ENCODE results near the gene HECA.

HECA gene

DNA sequence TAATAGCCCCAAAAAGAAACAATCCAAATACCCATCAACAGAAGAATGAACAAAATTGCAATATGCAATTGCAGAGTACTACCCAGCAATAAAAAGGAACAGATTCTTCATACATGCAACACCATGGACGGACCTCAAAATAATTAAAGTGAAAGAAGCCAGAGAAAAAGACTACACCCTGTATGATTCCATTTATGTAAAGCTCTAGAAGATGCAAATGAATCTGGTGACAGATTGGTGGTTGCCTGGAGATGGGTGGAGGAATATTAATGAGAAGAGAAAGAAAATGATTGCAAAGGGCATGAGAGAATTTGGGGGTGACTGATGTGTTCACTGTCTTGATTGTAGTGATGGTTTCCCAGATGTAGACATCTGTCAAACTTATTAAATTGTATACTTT, 51.8 kb downstream of the HECA start:
- no peak overlapping the region for H3K4me3 ChIP-seq (ENCODE audit: insufficient read length, low read depth)
- H3K27me3 ChIP-seq (ENCODE audit: insufficient read depth, insufficient read length) = no peaks in the 10 kb centered on the region
- no peak for TF ChIP-seq YY1 (IDR thresholded peaks at IDR 0.05; ENCODE audit: insufficient read depth, insufficient read length)
- TF ChIP-seq SUZ12 (IDR thresholded peaks at IDR 0.05; ENCODE audit: extremely low read depth, insufficient read depth, insufficient read length) = no peak
- TF ChIP-seq ZNF274 (IDR thresholded peaks at IDR 0.05; ENCODE audit: low read depth, low read length) = no peak
- no peak overlapping the region for H3K9ac ChIP-seq (ENCODE audit: insufficient read length, low read depth)
- H3K36me3 ChIP-seq (ENCODE audit: insufficient read depth, insufficient read length, low read length) = no peaks in the 10 kb centered on the region
- no peak for DNase-seq (ENCODE audit: low read depth, low spot score)
- no peaks in the 10 kb centered on the region for H3K9me3 ChIP-seq (ENCODE audit: insufficient read depth, low read length)
- no peaks in the 10 kb centered on the region for H3K4me1 ChIP-seq (ENCODE audit: insufficient read depth, insufficient read length)

DNA sequence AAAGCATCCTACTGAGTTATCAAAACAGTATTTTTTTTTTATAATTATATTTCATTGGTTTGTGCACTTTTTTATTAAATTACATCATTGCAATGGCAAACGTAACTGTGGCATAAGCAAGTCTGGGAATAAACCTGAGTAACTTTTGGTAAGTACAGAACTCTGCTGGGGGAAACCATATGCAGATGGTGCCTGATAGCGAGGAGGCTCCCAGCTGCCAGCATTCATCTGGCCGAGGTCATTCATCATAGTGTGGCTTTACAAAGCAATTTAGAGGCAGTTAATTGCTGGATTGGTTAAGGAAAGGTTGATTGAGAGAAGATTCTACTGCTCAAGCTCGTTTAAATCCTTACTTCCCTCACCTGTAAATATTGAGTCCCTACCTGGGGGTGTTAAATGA, 52.6 kb downstream of the HECA start:
- no peak for TF ChIP-seq SUZ12 (IDR thresholded peaks at IDR 0.05; ENCODE audit: extremely low read depth, insufficient read depth, insufficient read length)
- no peak for TF ChIP-seq ZNF274 (IDR thresholded peaks at IDR 0.05; ENCODE audit: low read depth, low read length)
- no peak for TF ChIP-seq YY1 (IDR thresholded peaks at IDR 0.05; ENCODE audit: insufficient read depth, insufficient read length)
- H3K9me3 ChIP-seq (ENCODE audit: insufficient read depth, low read length) = no peaks in the 10 kb centered on the region
- no peak for DNase-seq (ENCODE audit: low read depth, low spot score)

DNA sequence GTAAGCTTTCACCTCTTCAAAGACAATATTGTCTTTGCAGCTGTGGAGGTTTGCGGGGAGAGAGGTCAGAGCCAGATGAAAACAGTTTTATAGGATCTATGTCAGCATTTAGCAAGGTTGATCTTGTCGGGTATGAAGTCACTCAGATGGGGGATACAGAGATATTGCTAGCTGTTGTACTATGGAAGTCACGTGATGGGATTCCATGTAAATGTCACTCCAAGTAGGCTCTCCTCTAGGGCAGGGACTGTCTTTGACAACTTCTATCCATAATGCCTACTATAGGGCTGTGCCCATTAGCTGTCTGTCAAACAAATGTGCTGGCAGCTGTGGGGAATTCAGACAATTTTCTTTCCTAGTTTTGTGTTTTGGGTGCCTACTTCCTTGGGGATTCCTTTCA, 54.8 kb downstream of the HECA start:
- H3K27me3 ChIP-seq (ENCODE audit: insufficient read depth, insufficient read length) = no peaks in the 10 kb centered on the region
- no peaks in the 10 kb centered on the region for H3K36me3 ChIP-seq (ENCODE audit: insufficient read depth, insufficient read length, low read length)
- no peak overlapping the region for H3K9ac ChIP-seq (ENCODE audit: insufficient read length, low read depth)
- no peak overlapping the region for H3K4me3 ChIP-seq (ENCODE audit: insufficient read length, low read depth)
- no peaks in the 10 kb centered on the region for H3K4me1 ChIP-seq (ENCODE audit: insufficient read depth, insufficient read length)
- H3K9me3 ChIP-seq (ENCODE audit: insufficient read depth, low read length) = no peaks in the 10 kb centered on the region
- no peak for DNase-seq (ENCODE audit: low read depth, low spot score)
- TF ChIP-seq SUZ12 (IDR thresholded peaks at IDR 0.05; ENCODE audit: extremely low read depth, insufficient read depth, insufficient read length) (no peak), YY1 (IDR thresholded peaks at IDR 0.05; ENCODE audit: insufficient read depth, insufficient read length) (no peak), ZNF274 (IDR thresholded peaks at IDR 0.05; ENCODE audit: low read depth, low read length) (no peak)

More for the DNA sequence above, 52.6 kb downstream of the HECA start:
- no peak overlapping the region for H3K9ac ChIP-seq (ENCODE audit: insufficient read length, low read depth)
- no peaks in the 10 kb centered on the region for H3K27me3 ChIP-seq (ENCODE audit: insufficient read depth, insufficient read length)
- no peak overlapping the region for H3K4me3 ChIP-seq (ENCODE audit: insufficient read length, low read depth)
- no peaks in the 10 kb centered on the region for H3K4me1 ChIP-seq (ENCODE audit: insufficient read depth, insufficient read length)
- no peaks in the 10 kb centered on the region for H3K36me3 ChIP-seq (ENCODE audit: insufficient read depth, insufficient read length, low read length)

DNA sequence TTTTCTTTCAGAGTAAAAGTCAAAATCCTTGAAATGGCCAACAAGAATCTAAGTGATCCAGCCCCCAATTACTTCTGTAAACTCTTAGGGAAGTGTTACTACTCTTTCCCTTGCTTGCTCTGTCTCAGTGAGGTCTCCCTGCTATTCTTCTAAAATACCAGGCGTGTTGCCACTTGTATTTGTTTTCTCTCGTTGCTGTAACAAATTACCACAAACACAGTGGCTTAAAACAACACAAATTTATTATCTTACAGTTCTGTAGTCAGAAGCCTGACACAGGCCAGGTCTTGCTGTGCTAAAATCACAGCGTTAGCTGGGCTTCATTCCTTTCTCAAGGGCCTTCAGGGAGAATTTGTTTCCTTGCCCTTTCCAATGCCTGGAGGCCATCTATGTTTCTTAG, 59.9 kb downstream of the HECA start:
- DNase-seq (ENCODE audit: low read depth, low spot score) = no peak
- Histone ChIP-seq H3K9ac (ENCODE audit: insufficient read length, low read depth) (no peak overlapping the region), H3K27me3 (ENCODE audit: insufficient read depth, insufficient read length) (no peaks in the 10 kb centered on the region), H3K4me3 (ENCODE audit: insufficient read length, low read depth) (no peak overlapping the region), H3K9me3 (ENCODE audit: insufficient read depth, low read length) (no peaks in the 10 kb centered on the region), H3K4me1 (ENCODE audit: insufficient read depth, insufficient read length) (no peaks in the 10 kb centered on the region), H3K36me3 (ENCODE audit: insufficient read depth, insufficient read length, low read length) (no peaks in the 10 kb centered on the region)
- TF ChIP-seq ZNF274 (IDR thresholded peaks at IDR 0.05; ENCODE audit: low read depth, low read length) = no peak
- TF ChIP-seq YY1 (IDR thresholded peaks at IDR 0.05; ENCODE audit: insufficient read depth, insufficient read length) = no peak
- no peak for TF ChIP-seq SUZ12 (IDR thresholded peaks at IDR 0.05; ENCODE audit: extremely low read depth, insufficient read depth, insufficient read length)

DNA sequence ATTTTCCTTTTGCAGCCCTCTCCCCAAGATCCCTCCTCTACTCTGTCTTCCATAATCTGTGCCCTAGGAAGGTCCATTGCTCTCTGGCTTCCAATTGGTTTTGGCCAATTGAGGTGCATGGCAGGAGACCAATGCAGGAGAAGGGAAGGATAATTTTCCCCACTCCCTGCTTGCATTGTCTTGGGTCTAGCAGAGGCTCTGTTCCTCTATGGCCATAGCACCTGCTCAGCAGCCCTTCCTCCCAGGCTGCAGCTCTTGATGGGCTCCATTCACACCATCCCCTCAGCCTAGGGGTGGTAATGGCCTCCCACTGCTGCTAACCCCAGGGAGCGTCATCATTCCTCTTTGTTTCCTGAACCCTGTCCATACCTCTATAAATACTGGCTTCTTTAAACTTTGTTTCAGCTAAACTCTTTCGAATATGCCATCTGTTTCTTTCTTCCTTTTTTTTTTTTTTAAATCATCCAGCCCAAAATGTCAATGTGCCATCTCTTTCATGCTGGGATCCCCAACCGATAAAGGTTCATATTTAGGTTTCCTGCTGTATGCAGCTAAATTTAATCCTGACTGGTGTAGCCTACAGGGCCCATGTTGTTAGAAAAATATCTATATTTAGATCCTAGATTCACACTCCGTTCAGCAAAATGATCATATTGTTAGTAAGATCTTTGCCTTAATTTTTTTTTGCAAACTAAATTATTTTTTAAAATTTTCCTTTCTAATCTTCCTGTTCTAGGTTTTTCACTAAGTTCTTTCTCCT, 63.8 kb downstream of the HECA start:
- DNase-seq (ENCODE audit: low read depth, low spot score) = no peak
- H3K36me3 ChIP-seq (ENCODE audit: insufficient read depth, insufficient read length, low read length) = no peaks in the 10 kb centered on the region
- H3K9me3 ChIP-seq (ENCODE audit: insufficient read depth, low read length) = no peaks in the 10 kb centered on the region
- H3K27me3 ChIP-seq (ENCODE audit: insufficient read depth, insufficient read length) = no peaks in the 10 kb centered on the region
- no peaks in the 10 kb centered on the region for H3K4me1 ChIP-seq (ENCODE audit: insufficient read depth, insufficient read length)
- H3K4me3 ChIP-seq (ENCODE audit: insufficient read length, low read depth) = no peak overlapping the region
- no peak overlapping the region for H3K9ac ChIP-seq (ENCODE audit: insufficient read length, low read depth)
- TF ChIP-seq SUZ12 (IDR thresholded peaks at IDR 0.05; ENCODE audit: extremely low read depth, insufficient read depth, insufficient read length) (no peak), YY1 (IDR thresholded peaks at IDR 0.05; ENCODE audit: insufficient read depth, insufficient read length) (no peak), ZNF274 (IDR thresholded peaks at IDR 0.05; ENCODE audit: low read depth, low read length) (no peak)

DNA sequence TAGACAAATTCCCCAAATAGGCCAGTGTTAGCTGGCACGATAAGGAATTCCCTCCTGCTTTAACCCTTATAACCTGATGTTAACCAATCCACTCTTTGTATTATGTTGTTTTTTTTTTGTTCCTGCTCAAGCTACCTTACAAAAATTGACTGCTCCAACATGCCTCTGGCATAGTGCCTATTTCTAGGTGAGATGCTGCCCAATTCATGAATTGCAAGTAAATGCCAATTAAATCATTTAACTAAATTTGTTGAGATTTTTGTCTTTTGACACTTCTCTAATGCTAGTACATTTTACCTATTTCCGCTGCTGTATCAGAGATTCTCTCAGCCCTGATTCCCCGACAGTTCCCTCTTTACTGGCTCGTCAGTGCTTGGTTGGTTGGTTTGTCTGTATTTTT, 66.5 kb downstream of the HECA start:
- no peak for DNase-seq (ENCODE audit: low read depth, low spot score)
- Histone ChIP-seq H3K9me3 (ENCODE audit: insufficient read depth, low read length) (no peaks in the 10 kb centered on the region; the same call in 1 of the 2 replicates), H3K9ac (ENCODE audit: insufficient read length, low read depth) (no peak overlapping the region), H3K4me1 (ENCODE audit: insufficient read depth, insufficient read length) (no peaks in the 10 kb centered on the region), H3K36me3 (ENCODE audit: insufficient read depth, insufficient read length, low read length) (no peaks in the 10 kb centered on the region), H3K4me3 (ENCODE audit: insufficient read length, low read depth) (no peak overlapping the region), H3K27me3 (ENCODE audit: insufficient read depth, insufficient read length) (no peaks in the 10 kb centered on the region)
- TF ChIP-seq YY1 (IDR thresholded peaks at IDR 0.05; ENCODE audit: insufficient read depth, insufficient read length) (no peak), ZNF274 (IDR thresholded peaks at IDR 0.05; ENCODE audit: low read depth, low read length) (no peak), SUZ12 (IDR thresholded peaks at IDR 0.05; ENCODE audit: extremely low read depth, insufficient read depth, insufficient read length) (no peak)

DNA sequence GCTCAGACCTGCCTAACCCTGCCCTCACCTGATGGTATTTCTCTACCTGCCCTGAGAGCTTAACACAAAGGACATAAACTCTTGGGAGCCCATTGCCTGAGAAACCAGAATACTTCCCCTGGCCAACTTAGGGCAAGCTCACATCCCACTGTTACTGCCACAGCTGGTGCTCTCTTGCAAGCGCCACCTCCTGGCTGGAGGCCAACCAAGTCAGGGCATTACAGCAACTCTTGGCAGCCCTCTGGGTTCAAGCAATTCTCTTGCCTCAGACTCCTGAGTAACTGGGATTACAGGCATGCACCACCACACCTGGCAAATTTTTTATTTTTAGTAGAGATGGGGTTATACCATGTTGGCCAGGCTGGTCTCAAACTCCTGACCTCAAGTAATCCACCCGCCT, 70.1 kb downstream of the HECA start:
- Histone ChIP-seq H3K36me3 (ENCODE audit: insufficient read depth, insufficient read length, low read length) (no peaks in the 10 kb centered on the region), H3K9me3 (ENCODE audit: insufficient read depth, low read length) (peaks cover 2% of the 10 kb centered on the region; the same call in 1 of the 2 replicates), H3K27me3 (ENCODE audit: insufficient read depth, insufficient read length) (no peaks in the 10 kb centered on the region), H3K4me3 (ENCODE audit: insufficient read length, low read depth) (no peak overlapping the region), H3K4me1 (ENCODE audit: insufficient read depth, insufficient read length) (no peaks in the 10 kb centered on the region), H3K9ac (ENCODE audit: insufficient read length, low read depth) (no peak overlapping the region)
- TF ChIP-seq ZNF274 (IDR thresholded peaks at IDR 0.05; ENCODE audit: low read depth, low read length) (no peak), SUZ12 (IDR thresholded peaks at IDR 0.05; ENCODE audit: extremely low read depth, insufficient read depth, insufficient read length) (no peak), YY1 (IDR thresholded peaks at IDR 0.05; ENCODE audit: insufficient read depth, insufficient read length) (no peak)
- DNase-seq (ENCODE audit: low read depth, low spot score) = no peak

Measured in NT2/D1 (cell line).